HG02588 (cell line): Measurements from ENCODE around the gene CCDC18.
"Not testable (repeated sequence)": the region's sequence is repeated elsewhere in the genome, so short reads cannot be mapped to it uniquely, and the experiment has no call there.

Experiments
- ATAC-seq: cut with Tn5 transposase; IDR thresholded peaks from one replicate; pipeline ENCODE4 v1.9.1; 2021; ENCODE audit warnings: mild to moderate bottlenecking, moderate library complexity; ENCODE audit not compliant: unreplicated experiment

CCDC18 gene

DNA sequence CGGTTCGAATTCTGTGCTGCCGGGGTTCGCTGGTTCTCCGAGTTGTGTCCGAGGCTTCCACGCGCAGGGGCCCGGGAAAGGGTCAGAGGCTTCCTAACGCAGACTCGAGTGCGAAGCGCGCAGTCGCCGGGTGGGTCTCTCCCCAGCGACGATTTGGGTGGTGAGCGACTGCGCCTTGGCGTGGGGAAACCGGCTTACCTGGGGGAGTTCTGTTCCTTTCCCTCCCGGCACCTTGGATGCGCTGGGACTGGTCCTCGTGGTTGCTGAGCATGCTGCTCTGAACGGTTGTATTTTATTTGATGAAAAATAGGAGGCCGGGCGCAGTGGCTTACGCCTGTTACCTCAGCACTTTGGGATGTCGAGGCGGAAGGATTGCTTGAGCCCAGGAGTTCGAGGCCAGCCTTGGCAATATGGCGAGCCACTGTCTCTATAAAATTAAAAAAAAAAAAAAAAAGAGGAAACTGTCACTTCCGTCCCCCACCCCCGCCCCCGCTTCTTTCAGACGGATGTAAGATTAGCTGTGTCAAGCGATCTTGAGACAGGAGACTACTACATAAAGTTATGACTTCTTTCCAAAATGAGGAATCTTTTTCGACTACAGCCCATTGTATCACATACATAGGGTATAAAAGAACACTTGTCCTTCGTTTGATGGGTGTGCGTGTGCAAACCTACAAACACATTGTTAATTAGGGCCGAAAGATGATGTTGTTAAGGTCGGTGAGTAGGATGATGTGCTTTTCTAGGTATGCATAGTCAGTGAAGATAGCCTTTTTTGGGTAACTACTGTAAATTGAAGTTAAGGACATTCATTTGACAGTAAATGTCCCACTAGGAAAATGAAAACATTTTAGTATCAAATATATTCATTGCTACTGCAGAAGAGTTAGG is at the start of gene CCDC18:
TSS of gene CCDC18 (plus strand) at position 2 of the 891 bp plus-strand sequence. CDS start 2,638 bp downstream, outside the sequence.
- peak; percentile 1 for ATAC-seq

GRCh38 chr1:93132638-93133037 is 47.9 kb upstream of the CCDC18 start:
- ATAC-seq, result no peak

- ATAC-seq, result no peak
These were observed 44.1 kb upstream of the CCDC18 start for GRCh38 chr1:93136445-93136844.

DNA sequence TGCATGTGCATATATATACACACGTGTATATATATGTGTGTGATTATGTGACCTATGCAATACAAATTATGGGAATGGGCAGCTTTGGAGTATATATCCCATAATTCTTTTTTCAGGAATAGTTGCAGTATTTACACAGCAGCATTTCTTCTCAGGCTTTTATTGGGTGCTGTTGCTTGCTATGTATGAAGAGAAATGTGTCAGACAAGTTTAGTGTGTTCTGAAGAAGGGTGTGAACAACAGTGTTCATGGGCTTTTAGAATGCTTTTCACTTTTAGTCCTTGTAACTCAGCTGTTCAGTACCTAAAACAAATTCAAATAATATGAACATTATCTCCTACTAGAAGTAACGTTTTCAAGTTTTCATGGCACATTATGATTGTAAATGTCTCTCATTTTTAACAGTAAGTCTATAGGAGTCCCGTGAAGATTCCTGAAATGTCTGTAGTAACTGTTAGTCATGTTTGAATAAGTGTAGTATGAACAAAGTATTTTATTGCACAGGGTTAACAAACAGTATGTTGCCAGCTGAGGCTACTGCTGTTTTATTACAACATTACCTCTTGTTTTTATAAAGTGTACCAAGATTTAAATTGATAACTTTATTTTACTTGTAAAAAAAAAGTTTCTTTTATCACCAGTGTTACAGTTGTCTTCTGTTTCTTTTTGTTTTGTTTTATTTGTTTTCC is 42.8 kb upstream of the CCDC18 start:
- ATAC-seq, result no peak

GRCh38 chr1:93140106-93140505 is 40.4 kb upstream of the CCDC18 start:
- ATAC-seq, result no peak

- no peak for ATAC-seq
These were observed 38.4 kb upstream of the CCDC18 start for GRCh38 chr1:93142161-93142560.

GRCh38 chr1:93143136-93143535 is 37.4 kb upstream of the CCDC18 start:
- no peak for ATAC-seq

GRCh38 chr1:93143769-93144168 is 36.8 kb upstream of the CCDC18 start:
- ATAC-seq, result no peak

- no peak for ATAC-seq
These were observed 32.5 kb upstream of the CCDC18 start for GRCh38 chr1:93148001-93148400.

GRCh38 chr1:93150729-93151128 is 29.8 kb upstream of the CCDC18 start:
- no peak for ATAC-seq

DNA sequence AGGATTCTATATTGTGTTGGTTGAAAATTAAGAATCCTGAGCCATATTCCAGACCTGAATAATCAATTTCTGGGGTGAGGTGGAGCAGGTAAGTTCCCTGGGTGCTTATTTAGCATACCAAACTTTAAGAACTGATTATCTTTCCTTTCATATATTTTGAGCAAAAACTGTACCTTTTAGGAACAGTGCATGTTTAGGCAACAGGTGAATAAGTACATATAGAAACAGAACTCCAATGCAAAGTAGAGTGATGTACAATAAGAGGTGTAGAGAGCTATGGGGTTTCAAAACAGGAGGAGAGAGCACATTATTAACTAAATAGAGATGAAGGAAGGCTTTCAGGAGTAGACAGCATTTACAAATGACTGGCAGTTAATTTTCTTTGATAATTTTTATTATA is 29.1 kb upstream of the CCDC18 start:
- no peak for ATAC-seq

- no peak for ATAC-seq
These were observed 27.7 kb upstream of the CCDC18 start for GRCh38 chr1:93152835-93153234.

- no peak for ATAC-seq
These were observed 25.6 kb upstream of the CCDC18 start for GRCh38 chr1:93154898-93155297.

GRCh38 chr1:93155335-93155734 is 25.2 kb upstream of the CCDC18 start:
- ATAC-seq, result no peak

DNA sequence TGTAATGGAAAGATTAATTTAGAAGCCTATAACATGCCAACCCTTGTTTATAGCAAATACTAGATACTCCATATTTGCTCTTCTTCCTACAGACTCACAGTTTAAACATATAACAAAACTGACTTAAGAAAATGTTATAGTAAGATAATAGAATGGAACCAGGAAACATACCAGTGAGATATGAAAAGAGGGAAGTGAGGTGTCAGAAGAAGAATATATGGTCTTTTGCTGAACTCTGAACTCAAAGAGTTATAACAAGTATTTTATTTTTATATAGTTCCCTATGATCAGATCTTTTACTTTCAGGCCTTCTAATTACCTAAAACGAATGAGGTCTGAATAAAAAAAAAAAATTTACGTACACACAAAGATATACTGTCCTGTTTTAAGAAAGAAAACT is 21.2 kb upstream of the CCDC18 start:
- ATAC-seq, result no peak

- not testable (repeated sequence) for ATAC-seq
These were observed 17.2 kb upstream of the CCDC18 start for GRCh38 chr1:93163314-93163713.

DNA sequence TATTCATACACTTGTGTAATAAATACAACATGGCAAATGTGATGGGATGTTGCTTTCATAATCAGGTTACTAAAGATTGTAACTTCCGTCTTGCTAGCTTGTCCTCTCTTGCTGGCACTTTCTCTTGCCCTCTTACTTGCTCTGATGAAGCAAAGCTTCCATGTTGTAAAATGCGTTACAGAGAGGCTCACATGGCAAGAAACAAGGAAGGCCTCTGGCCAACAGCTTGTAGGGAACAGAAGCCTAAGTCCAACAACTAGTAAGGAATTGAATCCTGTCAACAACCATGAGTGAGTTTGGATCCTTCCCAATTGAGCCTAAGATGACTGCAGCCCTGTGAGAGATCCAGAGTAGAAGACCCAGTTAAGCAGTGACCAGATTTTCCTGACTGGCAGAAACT is 15.7 kb upstream of the CCDC18 start:
- no peak for ATAC-seq

- ATAC-seq, result not testable (repeated sequence)
These were observed 14.6 kb upstream of the CCDC18 start for GRCh38 chr1:93165895-93166294.

DNA sequence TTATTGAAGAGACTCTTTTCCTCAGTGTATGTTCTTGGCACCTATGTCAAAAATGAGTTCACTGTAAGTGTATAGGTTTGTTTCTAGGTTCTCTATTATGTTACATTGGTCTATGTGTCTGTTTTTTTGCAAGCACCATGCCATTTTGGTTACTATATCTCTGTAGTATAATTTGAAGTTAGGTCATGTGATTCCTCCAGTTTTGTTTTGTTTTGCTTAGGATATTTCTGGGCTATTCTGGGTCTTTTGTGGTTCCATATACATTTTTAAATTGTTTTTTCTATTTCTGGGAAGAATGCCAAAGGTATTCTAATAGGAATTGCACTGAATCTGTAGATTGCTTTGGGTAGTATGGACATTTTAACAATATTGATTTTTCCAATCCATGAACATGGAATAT is 13.5 kb upstream of the CCDC18 start:
- ATAC-seq, result no peak

GRCh38 chr1:93170141-93170678 is 10.3 kb upstream of the CCDC18 start:
- not testable (repeated sequence) for ATAC-seq

DNA sequence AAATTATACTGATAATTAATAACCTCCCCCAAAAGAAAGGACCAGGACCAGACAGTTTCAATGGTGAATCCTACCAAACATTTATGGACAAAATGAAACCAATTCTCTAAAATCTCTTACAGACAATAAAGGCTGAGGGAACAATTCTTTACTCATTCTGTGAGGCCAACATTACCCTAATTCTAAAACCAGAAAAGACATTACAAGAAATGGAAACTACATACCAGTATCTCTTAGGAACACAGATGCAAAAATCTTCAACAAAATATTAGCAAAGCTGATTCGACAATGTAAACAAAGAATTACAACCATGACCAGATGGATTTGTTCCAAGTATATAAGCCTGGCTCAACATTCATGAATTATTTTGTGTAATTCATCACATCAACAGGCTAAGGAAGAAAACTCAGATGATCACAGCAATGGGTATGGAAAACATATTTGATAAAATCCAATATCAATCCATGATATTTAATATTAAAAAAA is 8.9 kb upstream of the CCDC18 start:
- ATAC-seq, result no peak

DNA sequence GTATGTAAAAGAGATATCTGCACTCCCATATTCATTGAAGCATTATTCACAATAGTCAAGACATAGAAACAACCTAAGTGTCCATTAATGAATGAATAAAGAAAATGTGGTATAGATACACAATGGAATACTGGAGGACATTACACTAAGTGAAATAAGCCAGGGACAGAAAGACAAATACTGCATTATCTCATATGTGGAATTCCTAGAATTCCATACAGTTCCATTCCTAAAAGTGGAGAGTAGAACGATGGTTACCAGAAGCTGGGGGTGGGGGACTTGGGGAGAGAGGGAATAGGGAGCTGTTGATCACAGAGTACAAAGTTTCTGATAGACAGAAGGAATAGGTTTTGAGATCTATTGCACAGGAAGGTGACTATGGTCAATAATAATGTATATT is 7.7 kb upstream of the CCDC18 start:
- no peak for ATAC-seq
